Measurements from ENCODE around the gene PCDHGA1.

DNA sequence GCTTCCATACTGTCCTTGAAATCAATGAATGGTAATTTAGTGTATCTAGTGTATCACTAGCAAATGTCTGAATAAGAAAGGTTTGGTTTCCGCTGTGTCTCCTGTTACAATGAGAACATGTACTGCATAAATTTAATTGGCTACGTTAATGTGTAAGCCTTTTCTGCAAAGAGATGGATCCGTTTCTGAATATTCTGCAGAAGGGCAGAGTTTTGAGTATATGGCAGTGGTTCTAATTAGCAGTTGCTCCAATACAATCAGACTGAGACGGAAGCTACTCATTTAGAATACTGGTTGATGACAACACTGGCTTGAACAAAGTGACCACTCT, 154.0 kb downstream of the PCDHGA1 start:
- TF ChIP-seq, protein P1, sequence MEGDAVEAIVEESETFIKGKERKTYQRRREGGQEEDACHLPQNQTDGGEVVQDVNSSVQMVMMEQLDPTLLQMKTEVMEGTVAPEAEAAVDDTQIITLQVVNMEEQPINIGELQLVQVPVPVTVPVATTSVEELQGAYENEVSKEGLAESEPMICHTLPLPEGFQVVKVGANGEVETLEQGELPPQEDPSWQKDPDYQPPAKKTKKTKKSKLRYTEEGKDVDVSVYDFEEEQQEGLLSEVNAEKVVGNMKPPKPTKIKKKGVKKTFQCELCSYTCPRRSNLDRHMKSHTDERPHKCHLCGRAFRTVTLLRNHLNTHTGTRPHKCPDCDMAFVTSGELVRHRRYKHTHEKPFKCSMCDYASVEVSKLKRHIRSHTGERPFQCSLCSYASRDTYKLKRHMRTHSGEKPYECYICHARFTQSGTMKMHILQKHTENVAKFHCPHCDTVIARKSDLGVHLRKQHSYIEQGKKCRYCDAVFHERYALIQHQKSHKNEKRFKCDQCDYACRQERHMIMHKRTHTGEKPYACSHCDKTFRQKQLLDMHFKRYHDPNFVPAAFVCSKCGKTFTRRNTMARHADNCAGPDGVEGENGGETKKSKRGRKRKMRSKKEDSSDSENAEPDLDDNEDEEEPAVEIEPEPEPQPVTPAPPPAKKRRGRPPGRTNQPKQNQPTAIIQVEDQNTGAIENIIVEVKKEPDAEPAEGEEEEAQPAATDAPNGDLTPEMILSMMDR (IDR thresholded peaks at IDR 0.05) = no peak
- no peak for TF ChIP-seq POLR2A (IDR thresholded peaks at IDR 0.05)

Measured in body of pancreas (tissue), 4 donors.